Thymus (tissue), 11 donors: Measurements from ENCODE around the gene GLRX5. TPM values are rescaled to one million over a fixed set of nuclear protein-coding genes. Genes with fewer than 3 reads are reported as not detected.

Experiments
- DNase-seq, 9 donors: peaks; one replicate each; pipeline ENCODE4 v3.0.0-alpha.2; 2013; ENCODE audit warnings: low spot score in 9 of 9, low read depth in 6 of 9, missing footprints in 1 of 9
- H3K27ac ChIP-seq, 2 donors: one replicate each; pipeline ENCODE4 v1.5.1; 2013; ENCODE audit warnings: control low read depth in 1 of 2, low read depth in 1 of 2, low read length in 1 of 2, mild to moderate bottlenecking in 1 of 2, moderate library complexity in 1 of 2
- H3K27me3 ChIP-seq, 2 donors: one replicate each; pipeline ENCODE4 v1.5.1; 2013; ENCODE audit warnings: low read length in 1 of 2; ENCODE audit not compliant: control insufficient read depth in 2 of 2, insufficient read depth in 1 of 2
- H3K36me3 ChIP-seq, 2 donors: one replicate each; pipeline ENCODE4 v1.5.1; 2013; ENCODE audit warnings: low read length in 1 of 2, mild to moderate bottlenecking in 1 of 2, moderate library complexity in 1 of 2; ENCODE audit not compliant: control insufficient read depth in 2 of 2, insufficient read depth in 2 of 2
- H3K4me1 ChIP-seq, 2 donors: one replicate each; pipeline ENCODE4 v1.5.1; 2013; ENCODE audit warnings: low read length in 2 of 2; ENCODE audit not compliant: control insufficient read depth in 2 of 2, insufficient read depth in 2 of 2
- H3K4me3 ChIP-seq, 2 donors: one replicate each; pipeline ENCODE4 v1.5.1; 2013; ENCODE audit warnings: low read length in 2 of 2, control low read depth in 1 of 2, mild to moderate bottlenecking in 1 of 2
- H3K9me3 ChIP-seq, 2 donors: one replicate each; pipeline ENCODE4 v1.5.1; 2013; ENCODE audit warnings: low read length in 1 of 2, mild to moderate bottlenecking in 1 of 2; ENCODE audit not compliant: control insufficient read depth in 2 of 2, insufficient read depth in 1 of 2
- WGBS: extraction: QIAGEN DNeasy Blood & Tissue Kit; methylation state at CpG from one replicate; pipeline ENCODE4 v1.1.7; 2013; 5-methylcytosine and 5-hydroxymethylcytosine counted together
- polyA plus RNA-seq: library from polyadenylated mRNA; stranded (reverse); fragments of 200-250 nt; gene quantifications from one replicate; pipeline ENCODE4 v1.2.3, GENCODE V29; 2013
- total RNA-seq: library from RNA; stranded (reverse); fragments of 120-200 nt; gene quantifications from one replicate; pipeline ENCODE4 v1.2.4, GENCODE V29; 2013
- donor health status: healthy.

The GLRX5 gene
- total and polyA plus RNA-seq, 2 donors = 44.2 to 51.5 TPM

GRCh38 chr14:95490138-95490509, 44.7 kb upstream of the GLRX5 start:
- DNase-seq = no peak
- WGBS = 98% methylated on average over 5 of the region's 5 CpGs
- H3K4me3 ChIP-seq = no peak overlapping the region
- no peaks in the 10 kb centered on the region for H3K9me3 ChIP-seq
- H3K27ac ChIP-seq = no peak overlapping the region
- peaks cover 0 to 1% of the 10 kb centered on the region in 2 donors for H3K27me3 ChIP-seq
- peaks cover 47 to 52% of the 10 kb centered on the region in 2 donors for H3K4me1 ChIP-seq
- no peaks in the 10 kb centered on the region for H3K36me3 ChIP-seq

- 96% methylated on average over 10 of the region's 10 CpGs for WGBS
- Histone ChIP-seq H3K27ac (no peak overlapping the region), H3K4me3 (no peak overlapping the region), H3K9me3 (no peaks in the 10 kb centered on the region), H3K27me3 (no peaks in the 10 kb centered on the region), H3K4me1 (peaks cover 47 to 53% of the 10 kb centered on the region in 2 donors), H3K36me3 (no peaks in the 10 kb centered on the region)
- no peak for DNase-seq
These were observed 44.0 kb upstream of the GLRX5 start for GRCh38 chr14:95490727-95491451.

- DNase-seq = no peak
- no peak overlapping the region for H3K4me3 ChIP-seq
- 95% methylated on average over 2 of the region's 2 CpGs for WGBS
- no peaks in the 10 kb centered on the region for H3K36me3 ChIP-seq
- H3K27me3 ChIP-seq = no peaks in the 10 kb centered on the region
- no peak overlapping the region for H3K27ac ChIP-seq
- H3K9me3 ChIP-seq = no peaks in the 10 kb centered on the region
- H3K4me1 ChIP-seq = peaks cover 42 to 52% of the 10 kb centered on the region in 2 donors
These were observed 42.8 kb upstream of the GLRX5 start for GRCh38 chr14:95491936-95492608.

- Histone ChIP-seq H3K27me3 (no peaks in the 10 kb centered on the region), H3K9me3 (no peaks in the 10 kb centered on the region), H3K4me1 (peaks cover 34 to 39% of the 10 kb centered on the region in 2 donors), H3K36me3 (no peaks in the 10 kb centered on the region), H3K27ac (no peak overlapping the region), H3K4me3 (no peak overlapping the region)
- 99% methylated on average over 5 of the region's 5 CpGs for WGBS
- no peak for DNase-seq
These were observed 41.3 kb upstream of the GLRX5 start for GRCh38 chr14:95493503-95493902.

- no peak overlapping the region for H3K27ac ChIP-seq
- H3K9me3 ChIP-seq = no peaks in the 10 kb centered on the region
- no peak overlapping the region for H3K4me3 ChIP-seq
- peaks cover 29 to 36% of the 10 kb centered on the region in 2 donors for H3K4me1 ChIP-seq
- DNase-seq = no peak
- H3K27me3 ChIP-seq = no peaks in the 10 kb centered on the region
- WGBS = 98% methylated on average over 4 of the region's 4 CpGs
- no peaks in the 10 kb centered on the region for H3K36me3 ChIP-seq
These were observed 40.9 kb upstream of the GLRX5 start for GRCh38 chr14:95493976-95494375.

- H3K36me3 ChIP-seq = no peaks in the 10 kb centered on the region
- no peak overlapping the region for H3K4me3 ChIP-seq
- 93% methylated on average over 4 of the region's 4 CpGs for WGBS
- H3K9me3 ChIP-seq = no peaks in the 10 kb centered on the region
- no peak overlapping the region for H3K27ac ChIP-seq
- no peaks in the 10 kb centered on the region for H3K27me3 ChIP-seq
- H3K4me1 ChIP-seq = peaks cover 28 to 35% of the 10 kb centered on the region in 2 donors
- no peak for DNase-seq
These were observed 40.4 kb upstream of the GLRX5 start for GRCh38 chr14:95494456-95494855.

GRCh38 chr14:95495076-95495475, 39.8 kb upstream of the GLRX5 start:
- no peak overlapping the region for H3K4me3 ChIP-seq
- 98% methylated on average over 3 of the region's 3 CpGs for whole genome bisulfite sequencing
- DNase-seq = no peak
- no peaks in the 10 kb centered on the region for H3K27me3 ChIP-seq
- H3K36me3 ChIP-seq = no peaks in the 10 kb centered on the region
- no peaks in the 10 kb centered on the region for H3K9me3 ChIP-seq
- H3K4me1 ChIP-seq = peaks cover 23 to 28% of the 10 kb centered on the region in 2 donors
- no peak overlapping the region for H3K27ac ChIP-seq

- peak overlapping the region; percentile 17 to 42 for H3K27ac ChIP-seq
- DNase-seq = peak in 1 of 9 donors; percentile 60
- WGBS = 46% methylated on average over 8 of the region's 8 CpGs
- H3K27me3 ChIP-seq = no peaks in the 10 kb centered on the region
- no peak overlapping the region for H3K4me3 ChIP-seq
- no peaks in the 10 kb centered on the region for H3K9me3 ChIP-seq
- H3K36me3 ChIP-seq = no peaks in the 10 kb centered on the region
- peaks cover 18 to 27% of the 10 kb centered on the region in 2 donors for H3K4me1 ChIP-seq
These were observed 39.3 kb upstream of the GLRX5 start for GRCh38 chr14:95495538-95496025.

GRCh38 chr14:95496111-95496681, 38.7 kb upstream of the GLRX5 start:
- no peak overlapping the region for H3K4me3 ChIP-seq
- H3K27ac ChIP-seq = no peak overlapping the region
- peaks cover 17 to 25% of the 10 kb centered on the region in 2 donors for H3K4me1 ChIP-seq
- 85% methylated on average over 4 of the region's 4 CpGs for WGBS
- peaks cover 0 to 3% of the 10 kb centered on the region in 2 donors for H3K36me3 ChIP-seq
- no peaks in the 10 kb centered on the region for H3K27me3 ChIP-seq
- no peak for DNase-seq
- no peaks in the 10 kb centered on the region for H3K9me3 ChIP-seq
